ENCODE data around the gene DLEC1.

The DLEC1 gene

DNA sequence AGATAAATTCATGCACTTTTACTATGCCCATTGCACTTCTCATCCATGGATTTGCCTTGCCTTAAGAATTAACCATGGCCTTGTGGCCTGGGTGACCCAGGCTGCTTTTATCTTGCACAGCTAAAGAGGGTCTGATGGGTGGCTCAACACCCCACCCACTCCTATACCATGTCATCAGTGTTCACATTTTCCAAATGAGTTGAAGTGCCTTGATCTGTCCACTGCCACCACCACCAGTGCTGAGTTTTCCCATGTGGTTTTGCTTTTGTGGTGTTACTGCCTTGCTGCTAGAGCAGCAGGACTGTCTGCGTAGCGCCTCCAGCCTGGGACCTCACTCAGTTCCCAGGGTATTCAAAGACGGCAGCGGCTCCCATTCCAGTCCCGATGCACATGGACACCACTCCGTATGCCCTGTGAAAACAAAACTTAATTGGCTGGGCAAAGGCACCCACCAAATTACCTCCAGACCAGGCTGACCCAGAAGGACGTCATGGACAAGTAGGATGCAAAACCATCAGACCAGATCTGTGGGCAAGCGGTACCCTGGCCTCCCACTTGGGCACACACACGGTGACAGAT lies 83.8 kb downstream of the DLEC1 start:
- TF ChIP-seq, protein P1, sequence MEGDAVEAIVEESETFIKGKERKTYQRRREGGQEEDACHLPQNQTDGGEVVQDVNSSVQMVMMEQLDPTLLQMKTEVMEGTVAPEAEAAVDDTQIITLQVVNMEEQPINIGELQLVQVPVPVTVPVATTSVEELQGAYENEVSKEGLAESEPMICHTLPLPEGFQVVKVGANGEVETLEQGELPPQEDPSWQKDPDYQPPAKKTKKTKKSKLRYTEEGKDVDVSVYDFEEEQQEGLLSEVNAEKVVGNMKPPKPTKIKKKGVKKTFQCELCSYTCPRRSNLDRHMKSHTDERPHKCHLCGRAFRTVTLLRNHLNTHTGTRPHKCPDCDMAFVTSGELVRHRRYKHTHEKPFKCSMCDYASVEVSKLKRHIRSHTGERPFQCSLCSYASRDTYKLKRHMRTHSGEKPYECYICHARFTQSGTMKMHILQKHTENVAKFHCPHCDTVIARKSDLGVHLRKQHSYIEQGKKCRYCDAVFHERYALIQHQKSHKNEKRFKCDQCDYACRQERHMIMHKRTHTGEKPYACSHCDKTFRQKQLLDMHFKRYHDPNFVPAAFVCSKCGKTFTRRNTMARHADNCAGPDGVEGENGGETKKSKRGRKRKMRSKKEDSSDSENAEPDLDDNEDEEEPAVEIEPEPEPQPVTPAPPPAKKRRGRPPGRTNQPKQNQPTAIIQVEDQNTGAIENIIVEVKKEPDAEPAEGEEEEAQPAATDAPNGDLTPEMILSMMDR (conservative IDR thresholded peaks at IDR 0.05), result no peak
- H3K27ac ChIP-seq, result no peak overlapping the region

DNA sequence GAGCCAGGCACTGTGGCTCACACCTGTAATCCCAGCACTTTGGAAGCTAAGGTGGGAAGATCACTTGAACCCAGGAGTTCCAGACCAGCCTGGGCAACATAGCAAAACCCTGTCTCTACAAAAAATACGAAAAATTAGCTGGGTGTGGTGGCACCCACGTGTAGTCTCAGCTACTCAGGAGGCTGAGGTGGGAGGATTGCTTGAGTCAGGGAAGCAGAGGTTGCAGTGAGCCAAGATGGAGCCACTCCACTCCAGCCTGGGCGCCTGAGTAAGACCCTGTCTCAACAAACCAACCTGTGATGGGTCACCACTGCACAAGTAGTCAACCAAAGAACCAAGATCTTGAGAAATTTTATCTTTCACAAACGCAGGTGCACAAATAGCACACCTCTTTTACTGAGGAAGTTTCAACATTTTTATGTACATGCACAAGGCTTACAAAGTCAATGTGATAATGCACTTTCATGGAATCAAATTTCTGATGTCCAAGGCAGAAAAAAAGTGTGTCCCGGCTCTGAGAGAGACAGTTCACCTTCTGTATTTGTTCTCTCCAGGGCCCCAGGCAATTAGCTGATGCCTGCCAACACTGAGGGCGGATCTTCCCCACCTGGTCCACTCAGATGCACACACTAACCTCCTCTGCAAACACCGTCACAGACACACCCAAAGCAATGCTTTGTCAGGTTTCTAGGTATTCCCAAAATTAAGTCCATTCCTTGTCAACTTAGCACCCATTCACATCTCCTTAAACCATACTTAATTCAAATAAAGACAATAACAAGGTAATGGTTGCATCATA lies 85.5 kb downstream of the DLEC1 start:
- no peak overlapping the region; the same call in 1 of the 2 replicates for H3K27ac ChIP-seq
- TF ChIP-seq, protein P1 (conservative IDR thresholded peaks at IDR 0.05), result no peak

DNA sequence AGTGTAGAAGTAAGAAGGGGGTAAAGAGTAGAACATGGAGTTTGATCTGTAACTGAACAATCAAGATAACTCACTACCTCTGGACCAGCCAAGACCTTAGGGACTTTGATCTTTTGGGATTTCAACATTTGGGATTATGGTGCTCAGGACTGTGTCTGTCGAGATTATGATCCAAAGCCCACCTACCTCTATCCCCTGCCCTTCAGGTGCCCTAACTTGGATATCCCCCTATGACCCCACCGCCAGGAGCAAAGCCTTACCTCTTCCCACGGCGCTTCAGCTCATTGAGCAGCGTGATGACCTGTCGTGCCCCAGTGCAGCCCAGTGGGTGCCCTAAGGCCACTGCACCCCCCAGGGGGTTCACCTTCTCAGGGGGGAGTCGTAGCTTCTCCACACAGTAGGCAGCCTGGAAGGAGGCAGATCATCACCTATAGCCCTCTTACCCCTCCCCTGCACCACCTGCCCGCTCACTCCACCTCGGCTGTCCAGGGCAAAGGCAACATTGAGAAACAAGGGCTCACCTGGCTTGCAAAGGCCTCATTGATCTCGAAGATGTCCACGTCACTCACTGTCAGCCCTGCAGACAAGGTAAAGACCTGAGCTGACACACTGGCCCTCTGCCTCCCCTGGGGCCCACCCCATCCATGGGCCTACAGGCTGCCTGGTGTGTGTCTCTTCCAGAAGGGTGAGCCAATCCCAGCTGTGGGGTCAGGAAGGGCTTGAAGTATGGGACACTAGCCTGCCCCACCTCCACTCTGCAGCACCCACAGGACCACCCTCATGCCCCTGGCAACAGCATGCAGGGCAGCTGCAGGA lies 86.5 kb downstream of the DLEC1 start:
- H3K27ac ChIP-seq, result no peak overlapping the region; the same call in 1 of the 2 replicates
- TF ChIP-seq, protein P1 (conservative IDR thresholded peaks at IDR 0.05), result no peak

DNA sequence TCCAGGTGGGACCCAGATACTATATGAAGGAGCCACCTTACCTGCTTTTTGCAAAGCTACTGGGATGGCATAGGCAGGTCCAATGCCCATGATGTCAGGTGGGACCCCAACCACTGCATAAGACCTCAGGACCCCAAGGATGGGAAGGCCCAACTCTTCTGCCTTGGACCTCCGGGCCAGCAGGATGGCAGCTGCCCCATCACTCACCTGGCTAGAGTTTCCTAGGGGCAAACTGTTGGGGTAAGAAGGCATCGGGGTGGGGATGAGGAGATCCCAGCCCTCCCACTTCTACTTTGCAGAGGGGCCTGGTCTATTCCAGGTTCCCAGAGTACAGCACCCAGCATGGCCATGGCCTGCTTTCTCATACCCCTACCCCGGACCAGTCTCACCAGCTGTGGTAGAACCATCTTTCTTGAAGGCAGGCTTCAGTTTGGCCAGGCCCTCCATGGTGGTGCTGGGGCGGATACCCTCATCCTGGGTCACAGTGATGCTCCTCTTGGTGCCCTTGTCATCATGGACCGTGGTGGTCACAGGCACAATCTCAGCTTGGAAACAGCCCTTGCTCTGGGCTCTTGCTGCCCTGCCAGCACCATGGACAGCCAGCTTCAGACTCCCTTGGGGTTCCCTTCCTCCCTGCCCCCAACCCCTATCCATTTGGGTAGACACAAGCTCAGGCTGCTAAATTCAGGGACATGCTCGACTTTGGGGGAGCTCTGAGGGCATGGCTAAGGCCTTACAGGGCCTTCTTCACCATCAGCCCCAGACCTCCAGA lies 87.3 kb downstream of the DLEC1 start:
- no peak overlapping the region for H3K27ac ChIP-seq
- TF ChIP-seq, protein P1 (conservative IDR thresholded peaks at IDR 0.05), result no peak

DNA sequence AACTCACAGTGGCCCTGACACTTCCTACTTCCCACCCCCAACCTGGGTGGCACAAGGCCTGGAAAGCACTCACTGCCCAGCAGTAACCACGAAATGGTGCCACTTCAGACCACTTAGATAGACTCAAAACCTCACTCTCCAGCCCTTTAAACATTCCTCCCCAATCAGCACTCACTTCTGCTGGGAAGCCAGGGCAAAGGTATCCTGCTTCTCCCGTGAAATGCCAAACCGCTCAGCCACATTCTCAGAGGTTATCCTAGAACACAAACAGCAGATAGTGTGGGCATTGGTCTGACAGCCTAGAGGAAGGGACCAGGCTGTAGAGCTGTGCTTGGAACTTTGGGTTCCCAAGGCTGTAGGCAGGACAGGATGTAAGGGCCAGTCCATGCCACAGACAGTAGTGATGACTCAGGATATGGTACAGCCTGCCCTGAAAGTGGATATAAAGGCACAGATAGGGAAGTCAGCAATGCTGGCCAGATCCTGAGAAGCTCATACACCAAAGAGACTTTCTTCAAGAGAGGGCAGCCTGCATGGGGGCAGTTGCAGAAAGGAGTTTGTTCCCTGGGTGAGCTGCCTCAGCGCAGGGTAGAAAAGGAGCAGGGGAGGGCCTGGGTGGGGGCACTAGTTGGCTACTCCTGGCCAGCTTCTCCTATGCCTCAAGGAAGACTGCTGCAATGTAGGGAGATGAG lies 88.7 kb downstream of the DLEC1 start:
- H3K27ac ChIP-seq, result no peak overlapping the region
- TF ChIP-seq, protein P1 (conservative IDR thresholded peaks at IDR 0.05), result no peak

DNA sequence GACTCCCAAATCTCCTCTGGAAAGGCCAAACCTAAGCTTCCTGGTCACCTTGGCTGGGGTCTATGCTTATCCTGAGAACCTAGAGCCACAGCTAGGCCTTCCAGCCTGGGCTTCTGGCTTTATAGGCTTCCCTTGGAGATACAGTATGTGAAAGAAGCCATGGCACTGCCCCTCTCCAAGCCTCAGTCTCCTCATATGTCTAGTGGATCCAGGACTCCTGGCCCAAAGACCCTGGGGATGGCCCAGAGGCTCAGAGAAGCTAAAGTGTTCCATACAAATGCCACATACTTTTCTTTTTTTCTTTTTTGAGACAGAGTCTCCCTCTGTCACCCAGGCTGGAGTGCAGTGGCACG lies 89.3 kb downstream of the DLEC1 start:
- no peak overlapping the region for H3K27ac ChIP-seq
- TF ChIP-seq, protein P1 (conservative IDR thresholded peaks at IDR 0.05), result no peak

Data from VCaP (cell line).